DMS153 (cell line): ENCODE results near the gene IL1RL2.

Experiments
- DNase-seq: peaks from one replicate; lab custom pipeline; 2025; lab: John Stamatoyannopoulos, UW

IL1RL2 gene

GRCh38 chr2:102238778-102239177 is 52.0 kb downstream of the IL1RL2 start:
- DNase-seq: no peak

DNA sequence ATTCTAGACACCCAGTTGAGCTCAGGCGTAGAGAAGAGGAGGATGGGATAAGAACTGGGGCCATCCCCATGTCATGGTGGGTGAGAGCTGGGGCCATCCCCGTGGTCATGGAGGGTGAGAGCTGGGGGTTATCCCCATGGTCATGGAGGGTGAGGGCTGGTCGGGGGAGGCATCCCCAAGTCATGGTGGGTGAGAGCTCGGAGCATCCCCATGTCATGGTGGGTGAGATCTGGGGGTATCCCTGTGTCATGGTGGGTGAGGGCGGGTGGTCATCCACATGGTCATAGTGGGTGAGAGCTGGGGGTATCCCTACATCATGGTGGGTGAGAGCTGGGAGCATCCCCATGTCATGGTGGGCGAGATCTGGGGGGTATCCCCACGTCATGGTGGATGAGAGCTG is 52.5 kb downstream of the IL1RL2 start:
- no peak for DNase-seq

- peak; percentile 88 for DNase-seq
Observed at GRCh38 chr2:102240640-102241370, 54.0 kb downstream of the IL1RL2 start.

DNA sequence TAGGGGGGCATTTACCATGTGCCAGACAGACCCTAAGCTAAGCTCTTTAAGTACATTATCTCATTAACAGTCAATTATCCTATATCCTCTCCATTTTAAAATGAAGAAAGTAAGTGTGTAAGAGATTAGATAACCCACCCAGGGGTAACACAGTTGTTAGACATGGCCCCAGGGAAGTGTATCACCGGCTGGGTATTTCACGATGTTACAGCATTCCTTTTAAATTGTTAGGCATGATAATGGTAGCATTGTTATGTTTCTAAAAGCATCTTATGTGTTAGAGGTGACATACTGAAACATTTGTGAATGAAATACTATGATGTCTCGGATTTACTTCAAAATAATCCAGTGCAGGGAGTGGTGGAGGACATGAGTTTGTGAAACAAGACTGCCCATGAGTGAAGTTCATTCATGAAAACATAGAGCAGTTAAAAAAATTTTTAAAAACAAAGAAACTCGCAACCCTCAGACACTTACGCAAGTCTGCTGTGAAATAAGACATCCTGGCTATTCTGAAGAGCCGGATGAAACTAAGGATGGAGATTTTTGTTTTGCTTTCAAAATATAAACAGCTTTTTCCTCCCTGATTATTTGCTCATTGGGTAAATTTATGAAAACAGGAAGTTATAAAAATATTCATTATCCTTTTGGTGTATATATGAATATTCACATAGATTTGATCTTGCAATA is 54.9 kb downstream of the IL1RL2 start:
- no peak for DNase-seq

GRCh38 chr2:102245266-102246151 is 58.7 kb downstream of the IL1RL2 start:
- no peak for DNase-seq

- no peak for DNase-seq
Observed at GRCh38 chr2:102250278-102250821, 63.5 kb downstream of the IL1RL2 start.

DNA sequence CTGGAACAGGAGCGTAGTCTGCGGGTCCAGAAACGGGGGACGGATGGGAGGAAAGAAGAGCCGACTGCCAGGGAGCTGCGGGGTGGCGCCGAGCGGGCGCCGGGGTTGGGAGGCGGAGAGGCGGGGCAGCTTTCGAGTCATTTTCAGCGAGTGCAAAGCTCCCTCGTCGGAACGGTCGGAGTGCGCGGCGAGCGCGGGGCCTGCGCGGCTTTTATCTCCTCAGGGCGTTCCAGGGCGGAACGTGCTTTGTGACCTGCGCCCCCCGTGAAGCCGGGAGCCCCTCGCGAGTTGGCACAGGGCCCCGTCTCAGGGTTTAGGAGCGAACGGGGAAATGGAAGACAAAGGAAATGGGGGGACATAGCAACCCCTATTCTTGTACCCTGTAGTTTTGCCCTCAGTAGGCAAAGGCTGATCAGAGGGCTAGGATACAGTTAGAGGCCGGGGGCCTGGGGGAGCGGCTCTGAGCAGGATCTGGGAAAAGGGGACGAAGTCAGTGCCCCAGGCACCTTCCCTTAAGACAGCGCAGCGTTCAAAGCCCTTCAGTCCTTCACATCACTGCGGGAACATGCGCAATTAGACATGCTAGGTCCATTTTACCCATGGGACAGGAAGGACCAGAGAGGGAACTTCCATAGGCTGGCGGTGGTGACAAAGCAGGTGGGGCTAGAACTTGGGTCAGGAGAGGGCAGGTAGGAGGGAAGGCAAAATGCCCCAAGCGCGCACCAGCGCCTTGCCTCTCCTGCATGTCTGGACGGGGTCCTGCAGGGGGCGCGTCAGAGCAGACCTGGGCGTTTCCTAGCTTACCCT is 64.4 kb downstream of the IL1RL2 start:
- DNase-seq: peak; percentile 3

- DNase-seq: no peak
Observed at GRCh38 chr2:102251849-102252203, 65.0 kb downstream of the IL1RL2 start.

GRCh38 chr2:102252236-102252635 is 65.4 kb downstream of the IL1RL2 start:
- DNase-seq: no peak

GRCh38 chr2:102253140-102253752 is 66.4 kb downstream of the IL1RL2 start:
- DNase-seq: no peak

DNA sequence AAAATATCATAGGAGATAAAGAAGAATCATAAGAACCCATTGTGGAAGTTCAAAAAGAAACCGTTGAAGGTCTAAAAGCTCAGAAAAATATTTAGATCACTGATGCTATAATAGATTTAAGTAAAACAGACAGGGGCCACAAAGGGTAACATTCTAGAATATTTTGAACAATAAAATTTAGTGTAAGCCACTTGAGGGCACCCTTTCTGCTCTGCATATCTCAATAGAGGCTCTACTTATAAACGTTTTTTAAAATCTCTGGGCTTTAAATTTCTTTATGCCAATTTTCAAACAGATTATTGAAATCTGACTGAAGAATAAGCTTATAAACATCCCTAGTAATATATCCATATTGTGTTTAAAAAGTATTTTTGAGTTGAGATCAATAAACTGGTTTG is 66.9 kb downstream of the IL1RL2 start:
- no peak for DNase-seq

GRCh38 chr2:102256276-102256675 is 69.5 kb downstream of the IL1RL2 start:
- no peak for DNase-seq

- DNase-seq: no peak
Observed at GRCh38 chr2:102256874-102257462, 70.1 kb downstream of the IL1RL2 start.

- DNase-seq: peak; percentile 18
Observed at GRCh38 chr2:102258025-102258385, 71.2 kb downstream of the IL1RL2 start.

GRCh38 chr2:102258386-102259074 is 71.7 kb downstream of the IL1RL2 start:
- DNase-seq: no peak

DNA sequence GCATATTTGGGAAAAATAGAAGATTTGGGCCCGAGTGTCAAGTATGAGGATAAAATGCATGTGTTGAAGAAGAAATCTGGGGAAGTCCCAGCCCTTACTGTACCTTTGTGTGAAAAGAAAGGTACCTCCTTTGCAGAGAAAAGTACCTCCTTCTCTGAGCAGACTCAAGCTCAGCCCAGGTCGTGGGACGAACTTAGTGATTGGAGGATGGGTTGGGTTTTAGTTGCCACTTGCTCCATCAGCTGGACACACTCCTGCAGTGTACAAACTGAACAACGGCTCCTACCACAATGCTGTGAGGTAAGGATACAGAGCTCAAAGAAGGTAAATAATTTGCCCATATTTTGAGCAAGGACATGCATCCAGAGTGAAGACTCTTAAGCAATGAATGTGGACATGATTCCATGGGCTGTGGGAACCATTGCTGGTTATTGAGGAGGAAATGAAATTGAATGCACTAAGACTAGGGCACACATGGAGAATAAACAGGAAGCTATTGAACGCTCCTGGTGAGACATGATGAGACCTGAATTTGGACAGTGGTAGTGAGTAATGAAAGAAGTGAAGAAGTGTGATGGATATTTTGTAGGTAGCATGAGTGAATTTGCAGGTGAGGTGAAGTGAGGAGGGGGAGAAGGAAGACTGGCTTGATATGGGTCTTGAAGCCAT is 74.8 kb downstream of the IL1RL2 start:
- DNase-seq: no peak

DNA sequence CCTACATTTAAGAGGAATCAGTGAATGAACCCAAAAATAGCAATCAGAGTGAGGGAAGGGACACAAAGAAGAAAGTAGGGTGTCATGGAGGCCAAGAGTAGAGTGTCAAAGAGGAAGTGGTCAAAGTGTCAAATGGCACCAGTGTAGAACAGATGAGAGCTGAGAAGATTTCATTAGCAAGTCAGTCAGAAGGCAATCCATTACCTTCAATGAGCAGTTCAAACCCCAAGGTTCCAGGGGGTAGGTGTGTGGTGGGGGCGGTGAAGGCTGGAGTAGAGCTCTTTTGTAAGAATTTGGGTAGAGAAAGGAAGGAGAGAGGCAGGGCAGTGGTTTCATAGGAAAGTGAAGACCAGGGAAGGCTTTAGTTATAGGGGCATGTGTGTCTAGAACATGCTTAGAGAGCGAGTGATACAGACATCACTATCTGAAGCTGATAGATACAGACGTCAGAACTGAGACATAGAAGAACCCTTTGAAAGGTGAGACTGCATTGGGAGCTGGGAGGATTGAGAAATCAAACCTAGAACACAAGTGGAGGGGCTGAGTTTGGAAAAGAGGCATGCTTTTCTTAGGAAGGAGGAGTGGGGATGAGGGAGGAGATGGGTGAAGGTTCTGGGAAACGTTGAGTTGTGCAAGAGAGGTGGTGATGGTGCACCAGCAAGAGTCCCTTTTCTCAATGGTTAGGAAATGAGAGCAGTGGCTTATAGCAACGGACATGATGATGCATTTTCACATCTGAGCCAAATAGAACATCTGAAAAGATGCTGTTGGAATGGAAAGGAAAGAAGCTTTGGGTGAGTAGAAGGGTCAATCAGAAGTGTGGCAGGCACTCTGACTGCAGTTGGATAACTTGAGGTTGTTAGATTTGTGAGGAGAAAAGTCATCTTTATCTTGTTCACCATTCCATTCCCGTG is 75.7 kb downstream of the IL1RL2 start:
- no peak for DNase-seq

DNA sequence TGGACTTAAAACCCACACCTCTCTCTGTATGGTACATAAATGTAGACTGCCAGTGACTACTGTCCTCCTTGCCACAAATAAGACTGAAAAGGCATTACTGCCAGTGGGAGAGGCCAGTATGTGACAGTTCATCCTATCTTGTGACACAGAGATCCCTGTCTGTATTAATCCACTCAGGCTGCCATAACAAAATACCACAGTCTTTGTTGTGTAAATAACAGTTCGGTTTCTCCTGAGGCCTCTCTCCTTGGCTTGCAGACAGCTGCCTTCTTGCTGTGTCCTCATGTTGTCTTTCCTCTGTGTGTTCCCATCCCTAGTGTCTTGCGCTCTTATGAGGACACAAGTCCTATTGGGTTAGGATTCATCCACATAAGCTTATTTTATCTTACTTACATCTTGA is 78.1 kb downstream of the IL1RL2 start:
- DNase-seq: no peak

GRCh38 chr2:102266204-102266603 is 79.4 kb downstream of the IL1RL2 start:
- no peak for DNase-seq
